GM15510 (cell line): ENCODE results near the gene ZDHHC18.

Source experiments
- POLR2A ChIP-seq: IDR thresholded peaks from 3 replicates; pipeline ENCODE4 v1.6.1; 2011; ENCODE audit warnings: borderline replicate concordance; ENCODE audit not compliant: insufficient read length; ENCODE audit errors: extremely low read depth

Gene ZDHHC18

GRCh38 chr1:26844424-26845196, 18.1 kb downstream of the ZDHHC18 start:
- no peak for TF ChIP-seq POLR2A

- no peak for TF ChIP-seq POLR2A
Observed at GRCh38 chr1:26848499-26848898, 22.0 kb downstream of the ZDHHC18 start.

GRCh38 chr1:26848941-26849774, 22.7 kb downstream of the ZDHHC18 start:
- no peak for TF ChIP-seq POLR2A

GRCh38 chr1:26851106-26851684, 24.7 kb downstream of the ZDHHC18 start:
- no peak for TF ChIP-seq POLR2A

- TF ChIP-seq POLR2A, result no peak
Observed at GRCh38 chr1:26852701-26853100, 26.2 kb downstream of the ZDHHC18 start.

GRCh38 chr1:26853156-26853555, 26.7 kb downstream of the ZDHHC18 start:
- no peak for TF ChIP-seq POLR2A

GRCh38 chr1:26853600-26853999, 27.1 kb downstream of the ZDHHC18 start:
- no peak for TF ChIP-seq POLR2A

GRCh38 chr1:26854906-26855305, 28.4 kb downstream of the ZDHHC18 start:
- no peak for TF ChIP-seq POLR2A

GRCh38 chr1:26855636-26856035, 29.1 kb downstream of the ZDHHC18 start:
- TF ChIP-seq POLR2A, result no peak

- TF ChIP-seq POLR2A, result no peak
Observed at GRCh38 chr1:26856181-26856580, 29.7 kb downstream of the ZDHHC18 start.

- no peak for TF ChIP-seq POLR2A
Observed at GRCh38 chr1:26856604-26857469, 30.3 kb downstream of the ZDHHC18 start.

GRCh38 chr1:26857473-26858060, 31.1 kb downstream of the ZDHHC18 start:
- TF ChIP-seq POLR2A, result no peak

GRCh38 chr1:26858160-26858559, 31.7 kb downstream of the ZDHHC18 start:
- no peak for TF ChIP-seq POLR2A
